Activated CD4-positive, alpha-beta T cell treated with anti-CD3 and anti-CD28 coated beads for 24 hours (primary cell): ENCODE measurements around the gene SNCAIP.
"Not testable (repeated sequence)": the region's sequence is repeated elsewhere in the genome, so short reads cannot be mapped to it uniquely, and the experiment has no call there.

ENCODE experiments used
- DNase-seq, 2 donors: peaks; one replicate each; pipeline ENCODE4 v3.0.0-alpha.2; 2020; ENCODE audit warnings: low read depth in 2 of 2

Gene SNCAIP

DNA sequence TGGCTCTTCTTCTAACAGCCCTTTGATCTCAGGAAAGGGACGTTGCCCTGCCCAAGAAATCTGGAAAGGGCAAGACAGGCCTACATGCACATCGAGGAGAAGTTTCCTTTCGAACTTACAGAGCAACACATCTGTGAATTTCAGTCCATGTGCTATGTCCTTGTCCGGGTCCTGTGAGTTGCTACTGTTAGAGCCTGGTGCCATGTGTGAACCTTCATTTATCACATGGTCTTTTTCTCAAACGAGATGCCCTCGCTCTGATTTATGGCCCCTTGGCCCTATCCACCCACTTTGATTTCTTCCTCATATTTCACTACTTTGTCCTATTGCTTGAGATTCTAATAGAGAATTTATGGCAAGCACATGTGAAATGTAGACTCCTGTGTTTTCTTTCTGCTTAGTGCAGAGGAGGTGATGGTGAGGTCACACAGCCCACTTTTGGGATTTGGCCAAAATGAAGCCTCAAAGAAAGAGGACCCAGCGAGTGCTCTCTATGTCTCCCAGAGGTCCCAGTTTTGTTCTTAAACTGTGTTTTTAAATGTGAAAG is 153.1 kb downstream of the SNCAIP start:
- no peak for DNase-seq

DNA sequence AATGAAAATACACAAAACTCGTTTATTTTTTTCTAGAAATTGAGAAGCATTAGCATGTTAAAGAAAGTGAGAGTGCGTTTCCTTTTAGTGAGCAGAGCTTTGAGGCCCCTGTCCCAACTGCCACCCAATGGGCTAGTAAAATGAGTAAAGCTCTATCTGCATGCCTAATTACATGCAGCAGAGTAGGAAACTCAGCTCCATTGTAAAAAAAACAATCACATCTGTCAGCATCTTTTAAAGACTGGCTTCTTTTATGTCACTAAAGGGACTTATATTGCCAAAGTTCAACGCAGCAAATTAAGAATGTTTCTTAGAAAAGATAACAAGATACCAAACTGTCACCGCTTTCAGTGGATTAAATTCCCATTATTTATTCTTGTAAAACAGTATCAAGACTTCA is 154.0 kb downstream of the SNCAIP start:
- no peak for DNase-seq

DNA sequence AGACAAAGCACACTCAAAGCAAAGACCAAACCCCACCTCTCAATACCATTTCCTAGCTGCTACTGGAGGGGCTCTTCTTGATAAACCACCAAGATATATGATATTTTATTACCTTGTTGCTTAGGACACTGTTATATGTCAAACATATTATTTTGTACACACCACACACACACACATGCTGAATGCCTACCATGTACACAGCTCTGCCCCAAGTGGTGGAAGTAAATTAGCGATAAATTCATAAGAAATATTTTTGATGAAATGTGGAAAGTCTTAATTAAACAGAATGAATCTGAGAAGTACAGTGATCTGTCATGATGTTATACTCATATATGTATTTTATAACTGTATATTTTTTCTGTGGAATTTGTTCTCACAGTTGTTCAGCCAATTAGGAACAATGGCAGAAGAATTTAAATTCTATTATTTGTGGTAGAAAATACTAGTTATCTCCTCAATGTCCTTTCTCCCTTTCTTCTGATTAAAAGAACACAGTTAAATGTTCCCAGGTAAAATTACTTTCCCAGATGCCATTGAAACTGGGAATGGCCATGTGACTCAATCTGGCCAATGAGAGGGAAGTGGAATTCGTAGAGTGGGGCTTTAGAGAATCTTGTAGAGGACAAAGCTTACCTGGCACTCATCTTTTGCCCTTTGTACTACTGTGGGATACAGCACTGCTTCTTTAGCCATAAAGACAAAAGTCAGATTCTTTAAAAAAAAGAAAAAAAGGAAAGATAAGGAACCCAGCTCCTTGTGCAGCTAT is 156.5 kb downstream of the SNCAIP start:
- DNase-seq: no peak

DNA sequence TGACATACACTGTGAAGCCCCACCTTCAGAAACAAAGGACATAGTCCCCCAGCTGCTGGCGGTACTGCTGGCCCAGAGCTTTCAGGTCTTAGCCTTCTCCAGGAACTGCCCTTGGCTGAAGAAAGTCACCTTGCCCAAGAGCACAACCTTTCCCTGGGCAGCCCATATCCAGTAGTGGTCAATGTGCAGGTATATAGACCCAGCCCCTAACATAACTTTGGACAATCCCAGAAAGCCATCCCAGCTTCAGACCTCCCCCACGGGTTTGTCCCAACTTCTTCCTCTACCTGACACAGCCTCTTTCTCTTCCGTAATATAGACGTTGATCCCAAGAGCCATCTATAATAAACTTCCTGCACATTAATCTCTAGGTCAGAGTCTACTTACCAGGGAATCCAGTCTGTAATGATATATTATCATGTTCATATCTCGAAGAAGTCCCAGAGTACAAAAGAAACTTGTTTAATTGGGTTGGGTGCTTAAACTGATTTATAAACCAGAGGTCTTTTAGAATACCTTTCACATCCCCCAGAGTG is 157.4 kb downstream of the SNCAIP start:
- no peak for DNase-seq

DNA sequence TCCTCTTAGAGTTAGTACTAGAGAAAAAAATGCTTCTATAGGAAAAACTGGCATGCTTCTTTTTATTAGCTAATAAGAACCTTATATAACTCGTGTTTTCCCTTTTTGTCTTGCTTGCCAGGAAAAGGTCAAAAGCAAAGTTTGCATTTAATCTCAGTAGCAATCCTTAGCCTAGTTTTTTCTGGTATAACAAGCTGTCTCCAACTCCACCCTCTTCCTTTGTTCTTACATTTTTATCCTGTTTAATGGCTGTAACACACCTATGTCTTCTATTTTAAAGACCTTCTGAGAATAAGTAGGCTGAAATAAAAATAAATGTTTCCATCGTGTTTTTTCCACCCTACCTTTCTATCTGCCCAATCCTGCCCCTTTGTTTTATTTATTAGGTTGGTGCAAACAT is 158.3 kb downstream of the SNCAIP start:
- DNase-seq: no peak

DNA sequence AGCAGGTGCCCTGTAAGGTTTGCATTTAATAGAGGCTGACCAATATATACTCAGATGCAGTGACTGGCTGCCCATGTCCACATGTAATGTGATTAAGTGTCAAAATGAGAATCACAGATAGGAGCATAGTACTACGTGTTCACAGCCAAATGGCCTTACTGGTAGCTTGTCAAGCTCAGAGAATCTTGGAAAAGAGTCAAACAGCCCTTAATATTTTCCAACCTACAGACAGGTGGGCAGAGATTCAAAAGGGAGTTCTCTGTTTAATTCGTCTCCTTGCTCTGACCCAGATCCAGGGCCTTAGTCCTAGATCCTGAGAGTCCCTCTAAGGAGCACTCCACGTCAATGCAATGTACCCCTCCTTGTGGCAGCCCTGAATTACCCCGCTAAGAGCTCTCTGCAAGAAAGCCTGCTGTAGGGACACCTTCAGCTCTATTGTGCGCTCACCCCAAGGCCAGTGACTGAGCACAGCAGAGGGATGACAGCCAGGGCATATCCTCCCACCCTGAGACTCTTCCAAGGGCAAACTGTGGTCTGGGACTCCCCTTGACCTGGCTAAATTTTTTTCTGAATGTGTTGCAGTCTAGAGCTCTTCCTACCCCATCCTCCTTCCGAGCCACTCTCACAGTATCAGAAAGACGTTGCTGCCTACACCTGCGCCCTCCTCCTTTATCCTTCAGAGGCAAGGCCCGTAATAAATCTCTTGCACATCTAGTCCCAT is 159.2 kb downstream of the SNCAIP start:
- DNase-seq: no peak

DNA sequence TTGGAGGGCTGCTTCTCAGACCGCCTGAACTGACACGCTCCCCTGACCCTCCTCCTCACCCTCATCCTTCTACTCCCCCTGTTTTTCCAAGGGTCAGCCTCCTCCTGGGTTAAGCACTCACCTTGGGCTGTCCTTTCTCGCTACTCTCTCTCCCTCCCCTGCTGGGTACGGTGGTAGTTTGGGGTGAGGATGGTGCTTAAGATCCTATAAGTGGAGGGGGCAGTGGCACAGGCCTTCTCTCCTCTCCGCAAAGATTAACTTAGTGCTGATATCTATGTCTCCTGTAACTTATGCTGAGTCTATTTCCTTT is 159.7 kb downstream of the SNCAIP start:
- no peak for DNase-seq

DNA sequence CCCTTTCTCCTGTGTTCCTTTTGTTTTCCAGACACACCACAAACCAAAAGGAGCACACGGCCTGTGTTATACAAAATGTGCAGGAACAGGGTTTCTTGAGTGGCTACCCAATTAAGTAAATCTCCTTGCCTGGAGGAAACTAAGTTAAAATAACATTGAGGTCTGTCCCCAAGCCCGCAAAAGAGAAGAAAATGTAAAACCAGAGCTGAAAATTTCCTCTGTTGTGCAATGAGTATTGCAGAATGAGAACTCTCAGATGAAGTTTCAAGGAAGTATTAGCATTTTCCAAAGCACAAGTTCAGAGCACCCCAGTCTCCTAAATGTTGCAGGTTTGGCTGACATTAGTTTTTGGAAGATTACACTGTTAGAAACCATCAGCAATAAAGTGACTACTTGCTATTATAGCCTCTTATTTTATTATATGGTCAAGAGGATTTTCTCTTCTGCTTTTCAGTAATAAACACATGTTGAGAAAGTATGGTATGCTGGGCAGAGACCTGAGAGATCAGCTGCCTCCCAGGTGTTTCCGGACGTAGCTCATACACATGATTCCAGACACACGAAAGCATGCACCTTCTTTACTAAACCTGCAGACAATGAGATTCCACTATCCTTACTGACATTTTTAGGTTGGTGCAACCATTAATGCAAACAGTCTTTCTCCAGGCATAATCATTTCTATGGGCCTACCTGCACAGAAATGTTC is 161.3 kb downstream of the SNCAIP start:
- DNase-seq: no peak

DNA sequence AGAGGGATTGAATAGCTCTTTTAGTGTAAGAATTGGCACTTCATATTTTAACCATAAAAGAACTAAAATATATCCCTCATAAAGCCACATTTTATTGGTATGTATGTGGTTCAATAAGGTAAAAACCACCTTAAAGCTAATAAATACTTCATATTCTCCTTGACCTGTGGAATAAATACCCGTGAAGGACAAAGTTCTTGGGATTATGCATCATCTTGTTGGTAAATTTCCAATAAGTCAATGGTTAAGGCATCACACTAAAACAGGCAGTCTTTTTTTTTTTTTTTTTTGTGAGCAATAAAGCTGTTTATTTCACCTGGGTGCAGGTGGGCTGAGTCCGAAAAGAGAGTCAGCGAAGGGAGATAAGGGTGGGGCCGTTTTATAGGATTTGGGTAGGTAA is 161.9 kb downstream of the SNCAIP start:
- DNase-seq: no peak

DNA sequence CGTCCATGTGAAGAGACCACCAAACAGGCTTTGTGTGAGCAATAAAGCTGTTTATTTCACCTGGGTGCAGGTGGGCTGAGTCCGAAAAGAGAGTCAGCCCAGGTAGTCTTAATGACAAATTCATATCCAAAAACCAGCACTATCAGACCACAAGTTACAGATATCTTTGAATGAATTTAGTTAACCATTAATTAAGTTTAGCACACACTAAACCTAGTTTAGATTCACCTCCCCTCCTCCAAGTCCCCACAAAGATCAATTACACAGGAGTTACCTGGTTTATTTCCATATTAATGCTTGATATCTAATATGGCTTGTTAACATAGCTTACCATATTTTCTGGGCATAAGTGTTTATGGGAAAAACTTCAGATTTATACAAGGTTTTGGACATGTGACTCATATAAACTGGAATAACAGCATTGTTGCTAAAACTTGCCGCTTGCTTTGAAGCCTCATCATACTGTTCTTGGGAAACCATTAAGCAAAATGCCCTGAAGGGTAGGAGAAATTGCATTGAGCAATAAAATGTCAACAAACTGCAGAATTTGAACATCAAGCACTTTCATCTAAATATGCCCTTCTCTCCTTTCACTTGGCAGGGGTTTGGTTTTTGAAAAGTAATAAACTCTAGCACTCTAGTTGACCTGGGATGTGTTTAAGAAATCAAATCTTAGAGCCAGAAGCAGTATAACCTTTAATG is 166.9 kb downstream of the SNCAIP start:
- DNase-seq: no peak

DNA sequence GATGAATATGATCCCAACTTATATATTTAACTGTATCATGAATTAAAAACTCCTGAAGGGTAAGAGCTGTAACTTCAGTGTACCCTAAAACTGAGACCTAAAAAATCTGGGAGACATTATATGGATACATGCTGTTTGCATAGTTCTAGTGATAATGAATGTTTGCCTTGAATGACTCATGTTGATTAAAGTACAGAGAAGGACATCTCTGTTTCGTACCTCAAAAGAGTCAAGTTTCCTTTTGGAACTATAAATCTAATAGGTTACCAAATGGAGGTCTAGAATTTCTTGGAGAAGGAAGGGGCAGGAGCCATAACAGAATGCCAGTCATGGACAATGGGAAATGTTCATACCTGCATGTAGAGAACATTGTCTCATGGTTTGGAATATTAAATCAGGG is 168.1 kb downstream of the SNCAIP start:
- no peak for DNase-seq

DNA sequence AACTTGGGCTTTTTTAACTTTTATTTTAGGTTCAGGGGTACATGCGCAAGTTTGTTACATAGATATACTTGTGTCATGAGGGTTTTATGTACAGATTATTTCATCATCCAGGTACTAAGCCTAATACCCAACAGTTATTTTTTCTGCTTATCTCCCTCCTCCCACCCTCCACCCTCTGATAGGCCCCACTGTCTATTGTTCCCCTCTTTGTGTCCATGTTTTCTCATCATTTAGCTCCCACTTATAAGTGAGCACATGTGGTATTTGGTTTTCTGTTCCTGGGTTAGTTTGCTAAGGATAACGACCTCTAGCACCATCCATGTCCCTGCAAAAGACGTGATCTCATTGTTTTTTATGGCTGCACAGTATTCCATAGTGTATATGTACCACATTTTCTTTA is 172.1 kb downstream of the SNCAIP start:
- no peak for DNase-seq

DNA sequence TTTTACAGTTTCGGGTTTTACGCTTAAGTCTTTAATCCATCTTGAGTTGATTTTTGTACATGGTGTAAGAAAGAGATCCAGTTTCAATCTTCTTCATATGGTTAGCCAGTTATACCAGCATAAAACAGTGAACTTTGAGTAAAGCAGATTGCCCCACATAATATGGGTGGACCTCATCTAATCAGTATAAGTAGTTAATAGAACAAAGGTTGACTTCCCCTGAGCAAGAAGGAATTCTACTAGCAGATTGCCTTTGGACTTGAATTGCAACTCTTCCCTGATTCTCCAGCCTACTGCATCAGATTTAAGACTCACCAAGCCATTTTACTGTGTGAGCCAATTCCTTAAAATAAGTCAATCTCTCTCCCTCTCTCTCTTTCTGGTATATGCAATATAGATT is 173.2 kb downstream of the SNCAIP start:
- DNase-seq: no peak

DNA sequence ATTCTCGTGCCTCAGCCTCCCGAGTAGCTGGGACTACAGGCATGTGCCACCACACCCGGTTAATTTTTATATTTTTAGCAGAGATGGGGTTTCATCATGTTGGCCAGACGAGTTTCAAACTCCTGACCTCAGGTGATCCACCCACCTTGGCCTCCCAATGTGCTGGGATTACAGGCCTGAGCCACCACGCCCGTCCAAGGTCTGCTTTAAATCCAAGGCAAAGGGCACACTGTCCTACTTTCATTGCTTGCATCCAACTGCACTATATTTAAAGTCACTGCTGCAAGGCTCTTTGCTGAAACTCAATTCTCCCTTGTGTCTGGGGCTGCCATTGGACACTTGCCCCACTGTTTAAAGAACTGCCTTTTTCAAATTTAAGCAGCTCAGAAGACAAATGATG is 174.6 kb downstream of the SNCAIP start:
- not testable (repeated sequence) for DNase-seq

DNA sequence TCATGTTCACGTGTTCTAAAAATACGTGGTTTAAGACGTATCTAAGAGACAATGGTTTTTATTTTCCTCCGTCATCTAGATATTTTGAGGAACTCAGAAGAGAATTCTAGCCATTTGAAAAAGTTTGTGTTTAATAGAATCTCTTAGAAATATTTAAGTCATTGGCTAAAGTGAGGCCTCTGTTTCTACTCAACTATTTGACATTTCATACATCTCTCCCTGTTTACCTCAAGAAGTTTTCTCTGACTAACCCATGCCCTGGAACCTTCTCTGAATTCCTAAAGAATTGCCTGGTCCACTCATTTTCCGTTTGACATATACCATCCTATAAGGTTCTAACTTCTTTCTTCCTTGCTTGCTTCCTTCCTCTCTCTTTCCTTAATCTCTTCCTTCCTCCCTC is 178.7 kb downstream of the SNCAIP start:
- DNase-seq: no peak

DNA sequence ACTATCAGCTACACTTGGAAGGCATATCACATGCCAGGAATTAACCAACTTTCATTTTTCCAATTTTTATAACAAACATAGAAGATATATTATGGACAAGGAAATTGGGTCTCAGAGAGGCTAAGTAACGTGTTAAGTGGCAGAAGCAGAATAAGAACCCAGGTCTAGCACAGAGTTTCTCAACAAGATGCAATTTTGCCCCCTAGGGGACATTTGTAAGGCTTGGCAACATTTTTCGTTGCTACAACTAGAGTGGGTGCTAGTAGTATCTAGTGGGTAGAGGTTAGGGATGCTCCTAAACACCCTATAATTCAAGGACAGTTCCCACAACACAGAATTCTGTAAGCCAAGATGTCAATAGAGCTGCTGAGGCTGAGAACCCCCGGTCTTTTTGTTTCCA is 180.6 kb downstream of the SNCAIP start:
- no peak for DNase-seq

DNA sequence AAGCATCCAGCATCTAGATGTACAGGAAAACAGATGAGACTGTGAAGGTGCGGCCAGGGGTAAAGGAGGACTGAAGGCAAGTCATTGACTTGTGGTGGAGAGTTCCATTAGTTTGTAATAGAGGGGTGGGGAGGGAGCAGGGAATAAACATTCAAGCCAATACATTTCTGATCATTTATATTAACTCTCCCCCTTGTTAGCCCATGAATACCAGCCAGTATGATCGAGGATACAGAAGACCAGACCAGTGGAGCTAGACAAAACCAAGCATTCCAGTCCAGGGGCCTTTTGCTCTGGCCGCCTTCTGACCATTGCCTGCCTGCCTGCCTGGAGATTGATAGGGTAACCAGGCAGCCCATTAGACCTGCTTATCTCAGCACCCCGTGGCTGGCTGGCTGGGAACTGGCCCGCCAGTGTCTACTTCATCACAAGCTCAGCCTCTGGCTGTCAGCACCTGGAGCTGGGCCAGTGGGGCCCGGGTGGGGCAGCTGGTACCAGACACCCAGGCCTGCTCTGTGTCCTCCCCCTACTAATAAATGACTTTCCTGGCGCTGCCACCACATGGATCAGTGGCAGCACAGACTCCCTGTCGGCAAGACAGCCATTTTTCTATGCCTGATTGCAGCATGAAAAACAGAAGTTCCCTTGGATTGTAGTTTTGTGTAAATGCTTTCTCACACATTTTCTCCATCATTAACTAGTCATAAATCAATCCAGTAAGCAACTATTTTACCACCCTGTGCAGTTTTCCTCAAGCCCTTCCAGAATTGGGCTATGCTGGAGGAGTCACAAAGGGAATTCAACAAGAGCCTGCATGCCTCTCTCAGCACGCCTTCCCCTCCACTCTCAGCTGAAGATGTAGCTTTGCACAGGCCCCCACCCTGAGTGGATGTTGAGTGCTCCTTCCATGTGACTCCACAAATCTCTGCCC is 181.3 kb downstream of the SNCAIP start:
- no peak for DNase-seq

DNA sequence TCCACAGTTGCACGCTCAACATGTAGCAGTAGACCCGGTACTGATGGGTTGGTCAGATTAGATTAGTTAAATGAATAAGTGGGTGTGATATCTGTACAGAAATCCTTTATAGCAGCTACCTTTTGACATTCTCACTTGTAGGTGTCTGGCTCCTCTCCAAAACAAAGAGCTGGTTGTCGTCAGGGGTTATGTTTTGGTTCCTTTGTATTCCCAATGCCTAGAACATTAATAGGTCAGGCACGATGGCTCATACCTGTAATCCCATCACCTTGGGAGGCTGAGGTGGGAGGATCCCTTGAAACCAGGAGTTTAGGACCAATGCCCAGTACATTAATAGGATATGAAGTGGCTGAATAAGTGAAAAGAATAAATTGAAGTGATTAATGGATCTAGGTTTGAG is 182.1 kb downstream of the SNCAIP start:
- DNase-seq: no peak

DNA sequence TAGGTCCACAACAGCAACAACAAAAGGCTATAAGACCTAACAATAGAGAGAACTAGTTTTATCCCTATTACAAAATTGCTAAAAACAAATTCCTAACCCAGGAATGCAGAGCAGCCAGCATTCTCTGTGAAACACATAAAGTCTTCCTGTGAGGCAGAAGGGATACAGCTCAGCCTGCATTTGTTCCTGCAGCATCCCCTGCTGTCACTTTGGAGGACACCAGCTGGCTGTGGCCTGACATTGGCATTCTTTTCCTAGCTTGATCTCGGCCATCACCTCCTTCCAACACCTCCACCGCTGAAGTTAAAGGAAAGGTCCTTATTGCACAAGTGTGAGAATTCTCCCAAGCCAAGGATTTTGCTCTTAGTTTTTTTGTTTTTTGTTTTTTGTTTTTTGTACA is 186.1 kb downstream of the SNCAIP start:
- DNase-seq: no peak

DNA sequence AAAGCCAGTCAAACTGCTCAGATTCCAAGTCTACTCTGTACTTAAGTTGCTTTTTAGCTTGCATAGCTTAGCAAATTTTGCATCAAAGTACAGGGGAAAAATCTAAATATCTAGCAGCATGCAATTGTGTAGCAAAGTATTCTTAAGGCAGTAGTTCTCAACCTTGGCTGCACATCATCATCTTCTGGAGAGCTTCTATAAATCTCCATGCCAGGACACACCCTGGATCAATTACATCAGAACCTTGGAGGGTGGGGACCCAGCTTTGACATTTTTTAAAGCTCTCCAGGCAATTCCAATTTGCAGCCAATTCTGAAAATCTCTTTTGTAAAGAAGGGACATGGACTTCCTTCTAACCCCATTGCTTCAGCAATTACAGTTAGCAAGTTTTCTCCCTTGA is 187.5 kb downstream of the SNCAIP start:
- no peak for DNase-seq
